HG03159 (cell line): Measurements from ENCODE around the gene KRTAP5-6.

Experiments used
- ATAC-seq: cut with Tn5 transposase; IDR thresholded peaks from one replicate; pipeline ENCODE4 v1.9.1; 2021; ENCODE audit warnings: mild to moderate bottlenecking, moderate library complexity; ENCODE audit not compliant: unreplicated experiment

Gene KRTAP5-6

GRCh38 chr11:1696608-1697570 is at the start of gene KRTAP5-6:
Gene KRTAP5-6, plus strand, starts transcription at chr11:1697195. Its CDS starts 51 bp downstream, at chr11:1697246.
- ATAC-seq = no peak

GRCh38 chr11:1647901-1648652 is 48.9 kb upstream of the KRTAP5-6 start:
- no peak for ATAC-seq

GRCh38 chr11:1648653-1649420 is 48.2 kb upstream of the KRTAP5-6 start:
- no peak for ATAC-seq

GRCh38 chr11:1650034-1650917 is 46.7 kb upstream of the KRTAP5-6 start:
- no peak for ATAC-seq

- ATAC-seq = no peak
These were observed 46.1 kb upstream of the KRTAP5-6 start for GRCh38 chr11:1650918-1651262.

- no peak for ATAC-seq
These were observed 45.5 kb upstream of the KRTAP5-6 start for GRCh38 chr11:1651411-1651980.

GRCh38 chr11:1652026-1652425 is 45.0 kb upstream of the KRTAP5-6 start:
- ATAC-seq = no peak

- no peak for ATAC-seq
These were observed 44.6 kb upstream of the KRTAP5-6 start for GRCh38 chr11:1652442-1652770.

GRCh38 chr11:1652771-1653540 is 44.0 kb upstream of the KRTAP5-6 start:
- ATAC-seq = no peak

- no peak for ATAC-seq
These were observed 43.2 kb upstream of the KRTAP5-6 start for GRCh38 chr11:1653541-1654387.

- ATAC-seq = no peak
These were observed 42.4 kb upstream of the KRTAP5-6 start for GRCh38 chr11:1654388-1655167.

- ATAC-seq = no peak
These were observed 41.6 kb upstream of the KRTAP5-6 start for GRCh38 chr11:1655168-1656060.

- no peak for ATAC-seq
These were observed 40.9 kb upstream of the KRTAP5-6 start for GRCh38 chr11:1656061-1656441.

GRCh38 chr11:1656670-1657069 is 40.3 kb upstream of the KRTAP5-6 start:
- no peak for ATAC-seq

- ATAC-seq = no peak
These were observed 37.5 kb upstream of the KRTAP5-6 start for GRCh38 chr11:1659506-1659905.

GRCh38 chr11:1660111-1660867 is 36.7 kb upstream of the KRTAP5-6 start:
- ATAC-seq = no peak
